NCI-H2107 treated with DMSO at 0.1 percent for 48 hours (cell line): ENCODE results near the gene ARPC1B.

ENCODE experiments used
- DNase-seq: peaks from one replicate; lab custom pipeline; 2025; ENCODE audit not compliant: unreplicated experiment; lab: John Stamatoyannopoulos, UW

ARPC1B gene

DNA sequence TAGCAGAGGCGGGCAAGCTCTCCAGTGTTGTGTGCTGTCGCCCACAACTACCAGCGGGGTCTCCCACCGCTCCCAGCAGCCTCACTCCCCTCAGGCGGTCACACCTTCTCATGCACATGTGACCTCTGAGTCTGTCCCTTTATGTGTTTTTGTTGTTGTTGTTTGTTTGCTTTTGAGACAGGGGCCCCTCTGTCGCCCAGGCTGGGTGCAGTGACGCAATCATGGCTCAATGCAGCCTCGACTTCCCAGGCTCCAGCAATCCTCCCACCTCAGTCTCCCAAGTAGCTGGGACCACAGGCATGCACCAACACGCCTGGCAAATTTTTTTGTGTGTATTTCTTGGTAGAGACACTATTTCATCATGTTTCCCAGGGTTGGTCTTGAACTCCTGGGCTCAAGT, 65.7 kb downstream of the ARPC1B start:
- no peak for DNase-seq
